A204.1 (cell line): ENCODE measurements around the gene KCNE2.
"Not testable (repeated sequence)": the region's sequence is repeated elsewhere in the genome, so short reads cannot be mapped to it uniquely, and the experiment has no call there.

Experiments used
- FAIRE-seq: peaks from 2 replicates; lab custom pipeline; 2012; peaks lifted over from hg19 to GRCh38; lab: Jason Lieb, UNC

Gene KCNE2

DNA sequence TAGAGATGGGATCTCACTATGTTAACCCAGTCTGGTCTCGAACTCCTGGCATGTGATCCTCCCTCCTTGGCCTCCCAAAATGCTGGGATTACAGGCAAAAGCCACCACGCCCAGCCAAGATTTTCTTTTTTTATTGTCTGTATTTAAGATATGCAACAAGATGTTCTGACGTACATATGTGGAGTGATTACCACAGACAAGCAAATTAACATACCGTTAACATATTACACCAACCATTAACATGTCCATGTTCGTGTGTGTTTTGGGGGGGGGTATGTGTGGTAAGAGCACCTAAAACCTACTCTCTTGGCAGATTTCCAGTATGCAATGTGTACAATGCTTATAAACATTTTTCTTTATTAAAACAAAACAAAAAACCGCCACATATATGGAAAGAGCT, 10.6 kb upstream of the KCNE2 start:
- FAIRE-seq: no peak

DNA sequence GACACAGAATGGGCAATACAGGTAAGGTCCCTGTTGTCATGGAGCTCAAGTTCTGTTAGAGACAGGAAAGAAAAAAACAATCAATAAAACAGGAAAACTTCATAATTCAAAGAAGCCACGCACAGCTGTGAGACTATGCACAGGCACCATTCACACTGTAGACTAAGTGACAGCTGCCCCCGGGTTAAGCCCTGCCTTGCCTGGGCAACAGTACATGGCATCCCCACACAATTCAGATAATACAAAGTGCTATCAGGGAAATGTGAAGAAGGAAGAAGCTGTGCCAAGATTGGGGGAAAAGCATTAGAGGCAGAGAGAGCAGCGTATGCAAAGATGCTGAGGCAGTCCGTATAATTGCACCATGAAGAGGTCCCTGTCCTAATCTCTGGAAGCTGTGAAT, 9.0 kb upstream of the KCNE2 start:
- no peak for FAIRE-seq

DNA sequence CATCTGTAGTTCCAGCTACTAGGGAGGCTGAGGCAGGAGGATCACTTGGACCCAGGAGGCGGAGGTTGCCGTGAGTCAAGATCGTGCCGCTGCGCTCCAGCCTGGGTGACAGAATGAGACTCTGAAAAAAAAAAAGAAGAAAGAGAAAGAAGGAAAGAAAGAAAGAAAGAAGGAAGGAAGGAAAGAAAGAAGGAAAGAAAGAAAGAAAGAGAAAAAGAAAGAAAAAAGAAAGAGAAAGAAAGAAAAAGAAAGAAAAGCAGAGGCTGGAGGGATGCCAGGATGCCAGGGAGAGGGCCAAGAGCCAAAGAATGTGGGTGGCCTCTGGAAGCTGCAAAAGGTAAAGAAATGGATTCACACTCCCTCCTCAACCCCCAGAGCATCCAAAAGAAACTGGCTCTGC, 8.2 kb upstream of the KCNE2 start:
- no peak for FAIRE-seq

DNA sequence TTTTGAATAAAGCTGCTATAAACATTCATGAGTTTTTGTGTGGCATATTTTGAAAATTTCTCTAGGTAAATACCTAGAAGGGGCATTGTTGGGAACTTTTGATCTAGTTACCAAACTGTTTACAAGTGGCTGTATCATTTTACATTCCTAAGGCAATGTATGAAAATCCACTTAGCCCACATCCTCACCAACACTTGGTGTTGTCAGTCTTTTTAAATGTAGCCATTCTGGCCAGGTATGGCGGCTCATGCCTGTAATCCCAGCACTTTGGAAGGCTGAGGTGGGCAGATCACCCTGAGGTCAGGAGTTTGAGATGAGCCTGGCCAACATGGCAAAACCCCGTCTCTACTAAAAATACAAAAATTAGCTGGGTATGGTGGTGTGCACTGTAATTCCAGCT, 5.9 kb upstream of the KCNE2 start:
- FAIRE-seq: no peak

DNA sequence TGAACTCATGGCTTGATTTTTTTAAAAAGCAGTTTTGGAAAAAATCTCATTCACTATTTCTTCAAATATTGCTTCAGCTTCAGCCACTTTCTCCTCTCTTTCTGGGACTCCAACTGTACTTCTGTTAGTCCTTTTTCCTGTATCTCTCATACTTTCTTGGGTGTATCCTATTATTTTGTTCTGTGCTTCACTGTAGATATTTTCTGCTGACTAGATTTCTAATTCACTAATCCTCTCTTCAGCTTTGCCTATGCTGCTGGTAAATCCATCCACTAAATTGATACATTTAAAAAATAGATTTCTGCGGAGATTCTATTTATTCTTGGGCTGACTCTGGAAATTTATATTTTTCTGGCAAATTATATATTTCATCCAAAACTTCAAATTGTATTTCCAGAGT, 4.9 kb upstream of the KCNE2 start:
- FAIRE-seq: no peak

DNA sequence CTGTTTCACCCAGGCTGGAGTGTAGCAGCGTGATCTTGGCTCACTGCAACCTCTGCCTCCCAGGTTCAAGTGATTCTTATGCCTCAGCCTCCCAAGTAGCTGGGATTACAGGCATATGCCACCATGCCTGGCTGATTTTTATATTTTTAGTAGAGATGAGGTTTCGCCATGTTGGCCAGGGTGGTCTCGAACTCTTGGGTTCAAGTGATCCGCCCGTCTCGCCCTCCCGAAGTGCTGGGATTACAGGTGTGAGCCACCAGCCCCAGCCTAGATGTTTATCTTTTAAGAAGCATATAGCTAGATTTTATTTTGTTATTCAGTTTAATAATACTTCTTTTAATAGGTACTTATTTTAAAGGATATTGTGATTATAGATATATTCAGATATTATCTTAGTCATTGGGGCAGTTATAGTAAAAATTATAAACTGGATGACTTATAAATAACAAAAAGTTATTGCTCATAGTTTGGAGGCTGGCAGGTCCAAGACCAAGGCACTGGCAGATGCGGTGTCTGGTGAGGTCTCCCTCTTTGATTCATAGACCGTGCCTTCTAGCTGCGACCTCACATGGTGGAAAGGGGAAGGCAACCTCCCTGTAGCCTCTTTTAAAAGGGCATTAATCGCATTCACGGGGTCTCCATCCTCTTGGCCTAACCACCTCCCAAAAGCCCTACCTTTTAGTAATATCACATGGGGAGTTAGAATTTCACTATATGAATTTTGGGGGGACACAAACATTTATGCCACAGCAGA, 3.1 kb upstream of the KCNE2 start:
- FAIRE-seq: no peak

DNA sequence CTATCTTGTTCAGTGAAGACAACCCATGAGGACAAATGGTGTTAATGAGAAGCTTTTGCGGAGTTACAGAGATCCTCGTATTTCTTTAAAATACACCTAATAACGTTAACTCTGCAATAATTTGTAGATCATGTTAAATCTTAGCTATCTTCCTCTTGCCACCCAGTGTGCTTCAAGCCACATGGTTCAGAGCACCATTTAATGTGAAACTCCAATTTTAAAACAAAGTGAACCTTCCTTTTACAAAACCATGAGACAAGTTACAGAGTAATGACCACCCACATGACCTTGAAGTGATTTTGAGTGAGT, 1.7 kb upstream of the KCNE2 start:
- FAIRE-seq: no peak

DNA sequence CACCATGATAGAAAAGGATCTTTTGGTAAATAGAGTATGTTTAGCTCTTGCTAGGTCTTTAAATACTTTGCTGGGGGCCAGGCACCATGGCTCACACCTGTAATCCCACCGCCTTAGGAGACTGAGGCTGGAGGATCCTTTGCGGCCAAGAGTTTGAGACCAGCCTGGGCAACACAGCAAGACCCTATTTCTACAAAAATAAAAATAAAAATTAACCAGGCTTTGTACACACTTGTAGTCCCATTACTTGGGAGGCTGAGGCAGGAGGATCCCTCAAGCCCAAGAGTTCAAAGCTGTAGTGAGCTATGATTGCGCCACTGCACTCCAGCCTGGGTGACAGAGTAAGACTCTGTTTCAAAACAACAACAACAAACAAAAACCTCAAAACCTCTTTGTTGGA, 1.1 kb upstream of the KCNE2 start:
- no peak for FAIRE-seq

DNA sequence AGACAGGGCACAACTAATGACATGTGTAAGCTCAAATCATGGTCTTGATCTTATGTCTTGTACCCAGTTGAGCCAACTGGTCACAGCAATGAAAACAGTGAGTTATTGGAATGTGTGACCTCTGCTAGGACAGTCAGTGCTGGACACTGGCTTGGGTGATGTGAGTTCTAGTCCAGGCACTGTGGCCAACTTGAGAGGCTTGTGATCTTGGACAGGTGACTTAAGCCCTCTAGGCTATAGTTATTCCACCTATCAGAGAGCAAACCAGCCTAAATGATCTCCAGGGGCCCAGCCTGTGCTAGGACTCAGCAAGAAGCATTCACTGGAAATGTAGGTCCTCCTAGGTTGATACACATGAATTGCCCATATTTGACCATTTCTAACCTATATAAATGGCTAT, 1.1 kb downstream of the KCNE2 start:
- FAIRE-seq: no peak

DNA sequence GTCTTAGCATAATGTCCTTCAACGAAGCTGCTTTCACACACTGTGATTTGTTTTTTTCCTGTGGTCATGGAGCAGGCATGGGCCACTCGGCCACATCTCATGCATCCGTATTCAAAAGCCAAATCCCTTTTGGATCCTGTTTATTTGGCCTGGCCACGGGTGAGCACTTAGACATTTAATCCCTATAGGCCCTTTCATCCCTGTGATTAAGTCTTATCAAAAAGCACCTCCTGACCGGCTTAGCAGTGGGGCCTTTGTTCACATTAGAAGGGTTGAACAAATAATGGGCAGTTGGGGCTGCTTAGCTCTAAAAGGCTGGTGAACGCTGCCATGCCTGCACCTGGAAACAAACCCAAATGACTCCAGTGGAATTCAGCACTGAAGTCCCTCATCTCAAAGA, 2.0 kb downstream of the KCNE2 start:
- FAIRE-seq: no peak

DNA sequence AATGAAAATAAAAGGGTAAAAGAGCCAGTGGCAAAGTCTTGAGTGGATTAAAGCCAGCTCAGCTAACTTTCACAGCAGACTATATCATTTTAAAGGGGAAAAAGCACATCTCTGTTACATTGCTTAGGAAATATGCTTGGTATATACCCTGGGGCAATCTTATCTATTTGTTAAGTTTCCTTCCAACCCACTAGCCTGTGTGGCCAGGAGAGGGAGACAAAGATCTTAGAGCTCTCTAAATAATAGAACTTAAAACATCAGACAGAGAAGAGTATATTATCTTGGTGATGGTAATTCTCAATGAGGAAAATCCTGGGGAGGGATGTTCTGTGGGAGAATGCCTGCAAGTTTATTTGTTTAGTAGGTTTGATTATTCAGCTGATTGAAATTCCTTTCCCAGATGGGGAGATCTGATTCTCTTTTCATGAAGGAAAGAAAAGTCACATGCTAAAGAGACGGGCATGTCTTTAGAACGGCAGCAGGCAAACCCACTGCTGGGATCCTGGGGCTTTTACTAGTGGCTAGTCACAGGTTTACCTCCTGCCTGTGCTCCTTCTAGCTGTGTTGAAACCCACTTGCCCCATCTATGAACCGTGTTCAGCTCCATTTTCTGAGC, 3.6 kb downstream of the KCNE2 start:
- FAIRE-seq: peak; percentile 97

DNA sequence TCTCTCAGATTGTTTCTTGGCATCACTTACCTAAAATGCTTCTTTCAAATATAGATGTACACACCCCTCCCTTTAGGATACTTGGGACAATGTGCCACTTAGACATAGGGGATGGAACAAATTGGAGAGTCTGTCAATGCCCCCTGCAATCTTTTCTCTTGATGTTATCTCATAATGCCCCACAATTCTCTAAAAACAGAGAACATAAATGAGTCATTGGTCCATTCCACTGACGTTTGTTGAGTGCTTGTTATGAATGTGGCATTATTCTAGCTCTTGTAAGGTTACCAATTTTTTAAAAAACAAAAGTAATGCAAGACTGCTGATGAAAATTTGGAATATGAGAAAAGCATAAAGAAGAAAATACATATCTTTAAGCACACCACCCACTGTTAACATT, 5.9 kb downstream of the KCNE2 start:
- FAIRE-seq: no peak

DNA sequence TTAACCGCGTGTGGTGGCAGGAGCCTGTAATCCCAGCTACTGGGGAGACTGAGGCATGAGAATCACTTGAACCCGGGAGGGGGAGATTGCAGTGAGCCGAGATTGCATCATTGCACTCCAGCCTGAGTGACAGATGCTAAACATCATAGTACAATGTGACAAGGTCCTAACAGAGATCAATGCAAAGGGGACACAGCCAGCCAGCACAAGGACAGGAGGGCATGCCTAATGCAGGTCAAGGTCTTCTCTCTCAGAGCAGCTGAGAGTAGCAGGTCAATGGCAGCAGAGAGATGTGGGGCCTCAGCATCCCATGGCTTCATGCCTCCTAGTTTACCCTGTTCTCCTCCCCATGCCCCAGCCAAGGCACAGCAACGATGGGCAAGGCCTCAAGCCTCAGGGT, 8.5 kb downstream of the KCNE2 start:
- no peak for FAIRE-seq

DNA sequence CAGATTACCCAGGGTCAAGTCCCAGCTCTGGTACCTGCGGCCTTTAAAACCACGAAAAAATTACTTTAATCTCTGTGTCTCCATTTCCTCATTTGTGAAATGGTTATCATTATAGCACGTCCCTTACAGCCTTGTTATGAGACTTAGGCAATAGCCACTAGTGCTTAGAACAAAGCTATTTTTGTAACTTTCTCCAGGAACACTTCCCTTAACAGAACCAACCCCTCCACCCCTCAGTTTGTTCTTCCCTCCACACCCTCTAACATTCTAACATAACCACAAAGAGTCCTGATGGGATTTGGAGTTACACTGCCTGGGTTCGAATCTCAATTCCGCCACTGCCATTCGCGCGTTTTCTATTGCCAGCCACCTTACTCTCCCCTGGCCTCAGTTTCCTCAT, 10.7 kb downstream of the KCNE2 start:
- FAIRE-seq: not testable (repeated sequence)

DNA sequence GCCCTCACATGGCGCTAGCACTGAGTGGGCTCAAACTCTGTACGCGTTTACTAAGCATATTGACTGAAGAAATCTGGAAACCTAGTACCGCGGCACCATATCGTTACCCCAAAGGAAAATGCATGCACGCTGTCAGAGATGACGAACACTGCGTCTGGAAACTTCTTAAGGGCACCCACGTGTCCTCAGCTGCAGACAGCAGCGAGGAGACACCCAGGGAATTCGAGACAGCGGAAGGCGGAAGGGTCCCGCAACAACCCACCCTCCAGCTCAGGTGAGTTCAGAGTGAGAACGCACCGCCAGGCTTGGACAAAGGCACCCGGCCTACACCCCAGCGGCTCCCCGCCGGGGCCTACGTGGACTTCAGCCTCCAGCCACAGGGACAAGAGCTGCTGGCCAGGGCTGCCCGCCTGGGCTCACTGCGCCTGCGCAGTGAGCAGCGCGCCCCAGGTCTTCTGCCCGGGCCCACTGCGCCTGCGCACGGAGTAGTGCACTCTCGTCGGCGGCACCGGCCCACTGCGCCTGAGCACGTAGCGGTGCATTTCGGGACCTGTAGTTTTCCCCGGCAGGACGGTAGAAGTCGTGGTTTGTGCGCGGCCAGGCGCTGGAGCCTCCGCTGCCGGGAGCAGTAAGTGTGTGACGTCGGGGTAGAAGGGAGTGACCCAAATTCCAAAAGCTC, 11.3 kb downstream of the KCNE2 start, which contains the start of gene SMIM11:
Gene SMIM11, plus strand, starts transcription at position 568 of the 679 bp plus-strand sequence. CDS start 3,998 bp downstream, outside the sequence.
- peak; percentile 9 for FAIRE-seq

DNA sequence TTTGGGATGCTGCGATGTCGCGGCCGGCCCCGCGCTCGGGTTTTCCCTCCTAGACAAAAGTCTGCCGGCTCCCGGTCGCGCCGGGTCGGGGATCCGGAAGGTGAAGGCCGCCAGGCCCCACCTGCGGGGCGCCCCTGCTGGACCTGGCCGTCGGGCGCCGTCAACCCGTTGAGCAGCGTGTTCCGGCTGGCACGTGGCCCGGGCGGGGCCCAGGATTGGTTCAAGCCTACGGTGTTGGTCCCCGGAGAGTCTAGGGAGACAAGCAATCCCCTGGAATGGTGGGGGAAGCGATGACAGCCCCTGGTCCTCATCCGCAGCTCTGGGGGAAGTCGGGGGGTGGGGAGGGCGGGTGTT, 11.8 kb downstream of the KCNE2 start:
- not testable (repeated sequence) for FAIRE-seq

DNA sequence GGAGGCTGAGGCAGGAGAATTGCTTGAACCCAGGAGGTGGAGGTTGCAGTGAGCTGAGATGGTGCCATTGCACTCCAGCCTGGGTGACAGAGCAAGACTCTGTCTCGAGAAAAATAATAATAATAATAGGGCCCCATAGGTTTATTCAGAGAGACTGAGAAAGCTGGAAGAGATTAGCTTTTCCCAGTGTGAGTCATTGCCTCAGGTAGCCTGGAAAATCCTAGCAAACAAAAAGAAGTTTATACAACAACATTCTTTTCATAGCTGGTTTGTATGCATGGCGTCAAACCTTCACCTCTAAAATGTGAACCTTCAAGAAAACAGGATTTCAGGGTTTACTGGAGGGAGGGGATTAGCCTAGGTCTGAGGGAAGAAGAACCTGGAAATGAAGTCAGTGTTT, 19.3 kb downstream of the KCNE2 start:
- FAIRE-seq: not testable (repeated sequence)

DNA sequence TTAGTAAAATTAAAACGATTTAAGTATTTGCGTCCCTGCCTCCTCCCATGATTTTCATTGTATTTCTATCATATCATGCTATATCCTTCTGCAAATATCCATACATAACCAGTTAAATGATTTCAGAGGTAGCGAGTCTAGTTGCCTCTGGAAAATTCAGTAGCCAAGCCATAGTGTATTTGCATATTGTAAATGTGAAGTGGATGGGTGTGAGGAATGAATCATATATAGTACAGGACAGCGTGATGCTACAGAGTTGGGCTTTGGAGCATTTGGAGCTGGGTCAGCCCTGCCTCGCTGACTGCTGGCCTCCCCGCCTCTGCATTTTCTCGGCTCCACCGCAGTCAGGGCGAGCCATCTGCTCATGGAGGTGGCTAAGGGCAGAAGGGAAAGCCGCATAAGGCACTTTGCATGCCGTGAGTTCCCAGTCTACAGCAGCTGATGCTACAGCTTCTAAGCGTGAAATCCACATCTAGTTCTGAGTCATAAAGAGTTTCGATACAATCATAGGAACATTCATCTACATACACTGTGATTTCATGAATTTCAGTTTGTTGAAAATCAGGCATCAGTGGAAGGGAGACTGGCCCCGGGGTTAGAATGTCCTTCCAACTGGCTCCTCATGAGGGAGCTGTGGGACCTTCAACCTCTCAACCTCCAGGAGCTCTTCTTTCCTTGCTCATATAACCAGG, 20.1 kb downstream of the KCNE2 start:
- FAIRE-seq: not testable (repeated sequence)

DNA sequence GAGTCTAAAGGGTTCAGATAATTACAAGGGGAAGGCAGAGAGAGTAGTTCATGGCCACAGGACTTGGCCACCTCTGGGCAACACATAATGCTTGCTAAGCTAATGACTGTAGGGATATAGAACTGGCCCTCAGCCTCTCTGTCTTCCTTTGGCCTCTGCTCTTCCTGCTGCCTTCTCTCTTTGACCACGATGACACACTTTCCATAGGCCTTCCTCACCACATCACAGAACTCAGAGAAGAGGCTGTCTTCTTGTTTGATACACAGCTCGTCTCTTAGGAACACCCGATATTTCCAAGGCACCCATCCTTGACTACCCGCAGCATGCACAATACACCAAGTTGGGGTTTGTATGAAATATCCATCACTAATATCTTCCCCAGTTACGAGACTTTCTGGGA, 36.7 kb downstream of the KCNE2 start:
- FAIRE-seq: not testable (repeated sequence)

DNA sequence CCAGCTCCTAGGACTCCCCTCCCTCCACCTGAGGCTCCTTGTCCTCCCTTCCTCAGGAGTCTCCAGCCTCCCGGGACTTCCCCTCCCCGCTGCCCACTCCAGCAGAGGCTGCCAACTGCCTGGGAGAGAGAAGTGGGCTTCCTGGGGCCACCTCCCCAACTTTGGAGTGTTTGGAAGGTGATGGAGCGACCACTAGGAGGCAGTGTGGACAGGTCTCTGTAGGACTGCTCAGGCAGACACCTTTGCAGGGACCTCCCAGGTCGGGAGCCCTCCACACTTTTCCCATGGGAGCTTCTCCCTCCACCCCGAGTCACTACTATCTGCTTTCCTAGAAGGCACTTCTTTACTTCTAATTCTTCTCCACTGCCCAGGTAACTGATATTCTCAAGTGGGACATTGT, 40.9 kb downstream of the KCNE2 start:
- not testable (repeated sequence) for FAIRE-seq

DNA sequence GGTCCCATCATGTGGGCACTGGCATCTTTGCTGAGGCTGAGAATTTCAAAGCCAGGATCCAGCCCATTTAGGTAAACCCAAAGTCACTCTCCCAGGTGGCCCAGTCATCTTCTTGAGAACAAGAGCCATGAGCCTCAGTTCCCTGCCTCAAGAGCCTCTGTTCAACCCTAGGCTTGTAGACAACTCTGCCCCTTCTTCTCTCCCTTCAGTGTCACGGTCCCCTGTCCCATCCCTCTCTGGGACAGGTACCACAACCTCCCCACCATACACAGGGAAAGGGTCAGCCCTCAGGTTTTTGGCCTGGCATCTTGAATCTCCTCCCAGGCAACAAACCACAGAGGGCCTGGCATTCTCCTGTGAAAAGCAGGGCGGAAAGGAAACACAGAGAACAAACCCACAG, 41.9 kb downstream of the KCNE2 start:
- not testable (repeated sequence) for FAIRE-seq

DNA sequence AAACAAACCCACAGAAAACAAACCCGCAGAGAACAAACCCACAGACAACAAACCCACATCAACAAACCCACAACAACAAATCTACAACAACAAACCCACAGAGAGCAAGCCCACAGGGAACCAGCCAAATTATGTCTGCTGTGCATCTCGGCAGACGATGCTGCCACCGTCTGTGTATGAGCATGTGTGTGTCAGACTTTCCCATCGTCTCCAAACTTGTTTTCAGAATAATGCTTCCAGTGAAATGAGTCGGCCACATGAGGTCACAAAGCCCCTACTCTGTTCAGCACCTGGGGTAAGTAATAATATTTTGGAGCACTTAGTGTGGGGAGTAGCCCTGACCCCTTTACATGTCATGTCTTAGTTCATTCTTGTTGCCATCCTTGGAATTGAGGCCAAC, 42.3 kb downstream of the KCNE2 start:
- FAIRE-seq: not testable (repeated sequence)

DNA sequence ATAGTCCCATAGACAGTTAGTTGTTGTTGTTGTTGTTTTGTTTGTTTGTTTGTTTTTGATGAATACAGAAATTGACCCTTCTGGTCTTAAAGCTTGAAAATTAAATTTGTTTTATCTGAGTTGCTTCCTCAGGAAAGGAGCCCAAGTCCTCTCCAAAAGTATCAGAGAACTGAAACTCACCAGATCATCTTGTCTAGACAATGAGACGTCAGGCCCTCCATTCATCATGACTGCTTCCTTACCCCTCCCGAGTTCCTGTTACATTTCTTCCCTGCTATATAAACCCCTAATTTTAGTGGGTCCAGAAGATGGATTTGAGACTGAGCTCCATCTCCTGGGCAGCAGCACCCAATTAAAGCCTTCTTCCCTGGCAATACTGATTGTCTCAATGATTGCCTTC, 42.9 kb downstream of the KCNE2 start:
- FAIRE-seq: not testable (repeated sequence)
